Esophagus squamous epithelium (tissue), 5 donors: ENCODE results near the gene SLC35E4. TPM values are rescaled to one million over a fixed set of nuclear protein-coding genes. Genes with fewer than 3 reads are reported as not detected.
A peak's percentile ranks its signal among the peaks of the same experiment; 100 is the strongest.

ENCODE experiments used
- DNase-seq: peaks from one replicate; lab custom pipeline; 2025; lab: John Stamatoyannopoulos, UW
- H3K27ac ChIP-seq, 4 donors: fragments of 200-600 bp; sonication (generic); one replicate each; pipeline ENCODE4 v1.5.1; 2016 to 2019; ENCODE audit warnings: mild to moderate bottlenecking in 1 of 4
- H3K27me3 ChIP-seq, 4 donors: fragments of 200-600 bp; sonication (generic); 1 replicate in 3 of 4; 2 replicates in 1 of 4; pipeline versions ENCODE4 v1.5.1 to v1.6.0; 2017 to 2021; ENCODE audit warnings: antibody characterized with exemption in 1 of 4
- H3K36me3 ChIP-seq, 3 donors: fragments of 200-600 bp; sonication (generic); one replicate each; pipeline ENCODE4 v1.5.1; 2016 to 2019
- H3K4me1 ChIP-seq, 3 donors: fragments of 200-600 bp; sonication (generic); one replicate each; pipeline ENCODE4 v1.5.1; 2017 to 2019
- H3K4me3 ChIP-seq, 4 donors: fragments of 200-600 bp; sonication (generic); 1 replicate in 3 of 4; 2 replicates in 1 of 4; pipeline ENCODE4 v1.5.1; 2016 to 2019; ENCODE audit warnings: mild to moderate bottlenecking in 2 of 4, moderate library complexity in 1 of 4
- H3K9me3 ChIP-seq, 3 donors: fragments of 200-600 bp; sonication (generic); one replicate each; pipeline ENCODE4 v1.5.1; 2016 to 2019
- POLR2A ChIP-seq, 4 donors: fragments of 450-650 bp; IDR thresholded peaks; one replicate each; pipeline ENCODE4 v1.6.1; 2017; ENCODE audit warnings: antibody characterized with exemption in 4 of 4, mild to moderate bottlenecking in 4 of 4, moderate library complexity in 3 of 4
- WGBS, 2 donors: methylation state at CpG; one replicate each; pipeline ENCODE4 v1.1.5; 2018; 5-methylcytosine and 5-hydroxymethylcytosine counted together
- intact Hi-C: fragments of 100-400 bp; cut with DNase I; formaldehyde crosslinking; loops from one replicate; pipeline ENCODE4 v1.15.0; 2022
- total RNA-seq, 4 donors: library from RNA; depleted of rRNA; stranded (reverse); fragments of >200 nt; gene quantifications; one replicate each; pipeline ENCODE4 v1.1.0, GENCODE V29; 2016
- TF ChIP-seq, protein P1 (sequence below), 6 experiments: fragments of 450-650 bp in 4 of 6; fragments of 200-600 bp in 2 of 6; sonication (generic) in 2 of 6; IDR thresholded peaks; one replicate each; pipeline ENCODE4 v1.5.1; 2016 to 2019; ENCODE audit warnings: antibody characterized with exemption in 6 of 6, mild to moderate bottlenecking in 4 of 6, moderate library complexity in 4 of 6
- donor health status: DM: yes; HTN: yes; CAD: no.

SLC35E4 gene
- total RNA-seq, 4 donors from 2014 or later, result 5.5 to 8.3 (median 6.3) TPM

DNA sequence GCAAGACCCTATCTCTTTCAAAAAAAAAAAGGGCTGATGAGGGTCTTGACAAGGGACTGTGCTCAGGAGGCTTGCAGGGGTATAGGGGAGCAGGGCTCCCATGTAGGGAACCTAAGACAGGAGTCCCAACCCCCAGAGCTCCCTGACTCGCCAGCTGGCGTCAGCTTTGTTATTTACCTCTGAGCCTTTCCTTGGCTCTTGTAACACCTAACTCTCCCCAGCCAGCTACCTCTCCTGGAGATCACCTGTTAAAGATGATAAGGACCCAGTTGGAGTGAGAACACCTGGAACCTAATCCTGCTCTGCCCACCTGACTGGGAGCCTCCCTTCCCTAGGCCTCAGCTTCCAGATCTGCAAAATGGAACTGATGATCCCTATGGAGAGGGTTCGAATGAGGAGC, 13.2 kb downstream of the SLC35E4 start:
- intact Hi-C loops, result no loop called here
- WGBS, 2 donors, result 87 to 90% methylated on average over 3 of the region's 3 CpGs
- Histone ChIP-seq H3K27ac (peak overlapping the region in 3 of 4 donors; percentile 34 to 71 (median 62)), H3K4me3 (no peak overlapping the region), H3K9me3 (no peaks in the 10 kb centered on the region), H3K27me3 (no peaks in the 10 kb centered on the region), H3K36me3 (peaks cover 0 to 14% (median 0%) of the 10 kb centered on the region in 3 donors), H3K4me1 (peaks cover 8 to 21% (median 11%) of the 10 kb centered on the region in 3 donors)
- TF ChIP-seq POLR2A (IDR thresholded peaks at IDR 0.05), result no peak
- TF ChIP-seq, protein P1, sequence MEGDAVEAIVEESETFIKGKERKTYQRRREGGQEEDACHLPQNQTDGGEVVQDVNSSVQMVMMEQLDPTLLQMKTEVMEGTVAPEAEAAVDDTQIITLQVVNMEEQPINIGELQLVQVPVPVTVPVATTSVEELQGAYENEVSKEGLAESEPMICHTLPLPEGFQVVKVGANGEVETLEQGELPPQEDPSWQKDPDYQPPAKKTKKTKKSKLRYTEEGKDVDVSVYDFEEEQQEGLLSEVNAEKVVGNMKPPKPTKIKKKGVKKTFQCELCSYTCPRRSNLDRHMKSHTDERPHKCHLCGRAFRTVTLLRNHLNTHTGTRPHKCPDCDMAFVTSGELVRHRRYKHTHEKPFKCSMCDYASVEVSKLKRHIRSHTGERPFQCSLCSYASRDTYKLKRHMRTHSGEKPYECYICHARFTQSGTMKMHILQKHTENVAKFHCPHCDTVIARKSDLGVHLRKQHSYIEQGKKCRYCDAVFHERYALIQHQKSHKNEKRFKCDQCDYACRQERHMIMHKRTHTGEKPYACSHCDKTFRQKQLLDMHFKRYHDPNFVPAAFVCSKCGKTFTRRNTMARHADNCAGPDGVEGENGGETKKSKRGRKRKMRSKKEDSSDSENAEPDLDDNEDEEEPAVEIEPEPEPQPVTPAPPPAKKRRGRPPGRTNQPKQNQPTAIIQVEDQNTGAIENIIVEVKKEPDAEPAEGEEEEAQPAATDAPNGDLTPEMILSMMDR (IDR thresholded peaks at IDR 0.05), result no peak
- no peak for DNase-seq

DNA sequence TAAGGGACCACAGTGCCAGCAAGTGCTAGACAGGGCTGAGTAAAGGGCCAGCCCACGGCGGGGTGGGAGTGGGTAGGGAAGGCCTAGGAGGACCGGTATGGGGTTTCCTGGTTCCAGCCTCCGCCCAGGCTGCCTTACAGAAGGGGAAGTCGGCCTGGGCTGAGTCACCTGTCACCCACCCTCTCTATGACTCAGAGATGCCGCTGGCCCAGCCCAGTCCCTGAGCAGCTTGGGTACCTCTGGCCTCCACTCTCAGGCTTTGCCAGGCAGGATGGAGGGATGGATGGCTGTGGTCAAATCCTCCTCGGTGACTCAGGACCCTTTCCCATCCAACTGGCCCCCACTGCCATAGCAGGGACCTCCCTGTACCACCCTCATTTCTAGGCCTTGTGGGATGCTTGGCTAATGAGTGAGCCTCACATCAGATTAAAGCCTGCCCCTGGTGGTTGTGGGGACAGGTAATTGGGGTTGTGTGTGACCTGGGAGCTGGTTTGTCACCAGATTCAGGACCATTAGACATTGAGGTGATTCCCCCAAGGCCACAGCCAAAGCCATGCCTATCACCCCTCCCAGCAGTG, 13.9 kb downstream of the SLC35E4 start:
- intact Hi-C loops, result no loop called here
- 11 to 29% methylated on average over 6 of the region's 7 CpGs for WGBS, 2 donors

DNA sequence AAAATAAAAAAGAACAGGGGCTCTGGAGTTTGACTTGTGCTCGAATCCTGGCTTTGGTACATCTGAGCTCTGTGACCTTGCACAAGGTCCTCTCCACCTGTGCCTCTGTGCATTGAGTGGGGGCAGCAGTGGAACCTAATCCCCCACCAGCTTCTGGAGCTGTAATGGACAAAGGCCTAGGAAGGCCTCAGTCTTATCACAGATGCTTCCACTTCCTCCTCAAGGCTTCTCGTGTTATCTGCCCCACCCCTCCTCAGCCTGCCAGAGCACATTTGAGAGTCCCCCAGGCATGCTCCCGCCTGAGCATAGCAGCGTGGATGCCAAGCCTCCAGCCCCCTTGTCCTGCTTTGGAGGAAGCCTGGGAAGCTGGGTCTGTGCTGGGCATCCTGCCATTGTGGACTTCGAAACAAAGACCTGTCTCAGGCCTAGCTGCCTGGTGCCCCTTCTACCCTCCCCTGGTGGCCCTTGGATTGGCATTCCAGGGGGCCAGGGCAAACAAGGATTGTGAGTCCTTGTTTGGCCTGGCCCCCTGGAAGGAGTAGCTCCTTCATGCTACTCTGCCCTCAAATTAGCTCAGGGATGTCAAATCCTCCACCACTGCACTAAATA, 15.0 kb downstream of the SLC35E4 start:
- TF ChIP-seq, protein P1 (IDR thresholded peaks at IDR 0.05), result no peak
- Histone ChIP-seq H3K4me1 (peaks cover 8 to 21% (median 11%) of the 10 kb centered on the region in 3 donors), H3K4me3 (no peak overlapping the region), H3K9me3 (no peaks in the 10 kb centered on the region), H3K27me3 (no peaks in the 10 kb centered on the region), H3K27ac (peak overlapping the region in 1 of 4 donors; percentile 33), H3K36me3 (peaks cover 0 to 25% (median 0%) of the 10 kb centered on the region in 3 donors)
- DNase-seq, result no peak
- intact Hi-C loops, result no loop called here
- WGBS, 2 donors, result 58 to 60% methylated on average over 2 to 4 of the region's 5 CpGs

More for the DNA sequence above, 13.9 kb downstream of the SLC35E4 start:
- Histone ChIP-seq H3K4me1 (peaks cover 8 to 21% (median 11%) of the 10 kb centered on the region in 3 donors), H3K4me3 (no peak overlapping the region), H3K27me3 (no peaks in the 10 kb centered on the region), H3K36me3 (peaks cover 0 to 21% (median 0%) of the 10 kb centered on the region in 3 donors), H3K27ac (peak overlapping the region in 3 of 4 donors; percentile 34 to 71 (median 62)), H3K9me3 (no peaks in the 10 kb centered on the region)
- peak; percentile 30 for DNase-seq
- TF ChIP-seq, protein P1 (IDR thresholded peaks at IDR 0.05), result peak in 1 of 6 experiments; percentile 41
- TF ChIP-seq POLR2A (IDR thresholded peaks at IDR 0.05), result no peak

DNA sequence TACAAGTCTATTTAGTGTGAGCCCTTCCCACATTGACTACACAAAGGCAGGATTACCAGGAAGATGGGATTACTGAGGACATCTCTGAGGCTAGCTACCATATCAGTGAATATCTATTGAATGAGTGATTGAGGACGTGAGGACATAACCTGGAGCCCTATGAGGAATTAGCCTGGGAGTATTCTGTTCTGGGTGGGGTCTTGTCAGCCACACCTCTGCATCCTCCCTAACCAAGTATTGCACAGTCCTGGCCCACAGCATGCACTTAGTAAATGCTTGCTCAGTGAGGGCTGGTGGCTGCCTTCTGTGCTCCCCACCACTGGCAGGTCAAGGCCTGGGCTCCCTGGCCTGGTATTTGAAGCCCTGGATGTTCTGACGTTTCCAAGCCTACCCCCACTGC, 17.3 kb downstream of the SLC35E4 start:
- Histone ChIP-seq H3K4me3 (no peak overlapping the region), H3K9me3 (no peaks in the 10 kb centered on the region), H3K27ac (no peak overlapping the region), H3K4me1 (peaks cover 8 to 17% (median 11%) of the 10 kb centered on the region in 3 donors), H3K27me3 (no peaks in the 10 kb centered on the region), H3K36me3 (peaks cover 0 to 10% (median 0%) of the 10 kb centered on the region in 3 donors)
- intact Hi-C loops, result no loop called here
- WGBS, 2 donors, result 86 to 92% methylated on average over 2 of the region's 2 CpGs
- TF ChIP-seq POLR2A (IDR thresholded peaks at IDR 0.05), result no peak
- no peak for DNase-seq

DNA sequence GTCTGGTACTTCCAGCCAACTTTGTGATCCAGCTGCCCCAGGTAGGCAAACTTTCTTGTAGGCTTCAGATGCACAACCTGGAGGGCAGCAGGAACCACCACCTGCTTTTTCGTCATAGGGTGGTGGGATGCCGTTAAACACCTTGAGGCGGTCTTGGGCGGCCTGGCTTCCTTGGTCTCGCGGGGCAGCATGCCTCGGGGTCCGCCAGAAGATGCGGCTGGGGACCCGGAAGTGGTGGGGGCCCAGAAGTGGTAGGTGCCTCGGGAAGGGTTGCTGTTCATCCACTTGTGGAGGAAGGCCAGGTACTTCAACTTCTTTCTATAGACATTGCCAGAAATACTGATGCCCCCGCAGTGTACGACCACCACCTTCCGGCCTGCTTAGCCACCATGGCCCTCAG, 18.8 kb downstream of the SLC35E4 start:
- DNase-seq, result no peak
- H3K4me1 ChIP-seq, result peaks cover 3 to 7% (median 5%) of the 10 kb centered on the region in 3 donors
- no peaks in the 10 kb centered on the region for H3K9me3 ChIP-seq
- TF ChIP-seq, protein P1 (IDR thresholded peaks at IDR 0.05), result no peak
- no peak for TF ChIP-seq POLR2A (IDR thresholded peaks at IDR 0.05)
- peaks cover 0 to 20% (median 0%) of the 10 kb centered on the region in 3 donors for H3K36me3 ChIP-seq
- intact Hi-C loops, result no loop called here
- no peak overlapping the region for H3K27ac ChIP-seq
- WGBS, 2 donors, result 96 to 100% methylated on average over 1 to 4 of the region's 14 CpGs
- no peaks in the 10 kb centered on the region for H3K27me3 ChIP-seq
- H3K4me3 ChIP-seq, result no peak overlapping the region
